NCI-H1048 (cell line): ENCODE measurements around the gene SFR1.

ENCODE experiments used
- DNase-seq: peaks from one replicate; lab custom pipeline; 2025; lab: John Stamatoyannopoulos, UW

Gene SFR1

GRCh38 chr10:104104926-104105325, 17.0 kb upstream of the SFR1 start:
- no peak for DNase-seq

GRCh38 chr10:104109908-104110662, 11.9 kb upstream of the SFR1 start:
- DNase-seq = no peak

GRCh38 chr10:104113376-104113956, 8.5 kb upstream of the SFR1 start:
- no peak for DNase-seq

GRCh38 chr10:104117839-104118323, 4.1 kb upstream of the SFR1 start:
- peak; percentile 22 for DNase-seq

- DNase-seq = no peak
Measured at GRCh38 chr10:104119996-104120395, 2.0 kb upstream of the SFR1 start.

GRCh38 chr10:104120512-104120902, 1.5 kb upstream of the SFR1 start:
- DNase-seq = no peak

- DNase-seq = peak; percentile 66
Measured at GRCh38 chr10:104120903-104121484, 977 bp upstream of the SFR1 start.

- no peak for DNase-seq
Measured at GRCh38 chr10:104122225-104123107, 495 bp downstream of the SFR1 start.

GRCh38 chr10:104123397-104123796, 1.4 kb downstream of the SFR1 start:
- DNase-seq = no peak

- DNase-seq = no peak
Measured at GRCh38 chr10:104127411-104127810, 5.4 kb downstream of the SFR1 start.

GRCh38 chr10:104128214-104128613, 6.2 kb downstream of the SFR1 start:
- no peak for DNase-seq

GRCh38 chr10:104130041-104130440, 8.1 kb downstream of the SFR1 start:
- no peak for DNase-seq

GRCh38 chr10:104138131-104138530, 16.2 kb downstream of the SFR1 start:
- no peak for DNase-seq

- no peak for DNase-seq
Measured at GRCh38 chr10:104139221-104139620, 17.2 kb downstream of the SFR1 start.

- no peak for DNase-seq
Measured at GRCh38 chr10:104142081-104142480, 20.1 kb downstream of the SFR1 start.

- no peak for DNase-seq
Measured at GRCh38 chr10:104143829-104144228, 21.9 kb downstream of the SFR1 start.

GRCh38 chr10:104144931-104145330, 23.0 kb downstream of the SFR1 start:
- DNase-seq = no peak

GRCh38 chr10:104146882-104147281, 24.9 kb downstream of the SFR1 start:
- DNase-seq = no peak

- no peak for DNase-seq
Measured at GRCh38 chr10:104150139-104150538, 28.2 kb downstream of the SFR1 start.

- no peak for DNase-seq
Measured at GRCh38 chr10:104151737-104152136, 29.8 kb downstream of the SFR1 start.

- DNase-seq = no peak
Measured at GRCh38 chr10:104155591-104155990, 33.6 kb downstream of the SFR1 start.

- DNase-seq = no peak
Measured at GRCh38 chr10:104170610-104171254, 48.8 kb downstream of the SFR1 start.
